GM19099 (cell line): ENCODE results near the gene TSEN54.

Source experiments
- POLR2A ChIP-seq: IDR thresholded peaks from 3 replicates; pipeline ENCODE4 v1.6.1; 2011; ENCODE audit warnings: low read depth; ENCODE audit not compliant: insufficient read length; ENCODE audit errors: extremely low read depth

TSEN54 gene

DNA sequence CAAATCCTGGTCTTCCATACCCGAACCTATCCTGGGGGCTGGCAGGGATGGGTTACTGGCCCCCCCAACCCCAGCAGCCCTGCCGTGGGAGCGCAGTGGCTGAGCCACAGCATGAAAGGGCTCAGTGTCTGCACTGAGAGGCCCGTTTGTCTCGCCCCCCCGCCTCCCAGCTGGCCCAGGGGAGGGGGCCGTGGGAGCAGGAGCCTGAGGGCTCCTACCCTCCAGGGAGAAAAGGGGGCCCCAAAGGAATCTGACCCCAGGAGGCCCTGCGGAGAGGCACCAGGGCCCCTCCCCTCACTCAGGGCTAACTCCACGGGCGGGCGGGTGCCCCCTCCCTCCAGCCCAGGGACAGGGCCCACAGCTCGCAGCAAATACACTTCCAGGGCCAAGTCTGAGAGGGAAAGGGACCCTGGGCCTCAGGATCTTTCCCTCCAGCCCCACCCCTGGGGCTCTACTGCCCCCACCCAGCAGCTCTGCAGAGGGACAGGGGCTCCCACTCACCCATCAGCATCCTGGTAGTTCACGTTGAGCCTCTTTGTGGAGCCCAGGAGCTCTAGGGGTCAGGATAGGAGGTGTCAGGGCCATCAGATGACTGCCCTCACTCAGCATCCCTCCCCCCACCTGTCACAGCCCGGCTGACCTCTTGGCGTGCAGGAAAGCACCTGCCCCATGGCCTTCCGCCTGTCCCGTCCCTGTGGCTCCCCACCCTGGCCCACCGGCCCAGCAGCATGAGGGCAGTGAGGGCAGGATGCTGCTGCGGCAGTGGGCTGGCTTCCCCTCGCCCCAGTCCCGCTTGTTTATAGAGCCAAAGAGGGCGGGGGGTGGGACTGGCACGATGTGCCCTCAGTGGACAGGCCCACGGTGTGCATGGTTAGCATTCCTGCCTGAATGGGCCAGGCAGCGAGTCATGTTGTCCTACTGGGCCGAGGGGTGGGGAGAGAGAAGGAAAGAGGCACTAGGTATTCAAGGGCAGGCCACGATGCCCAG lies 8.3 kb upstream of the TSEN54 start:
- no peak for TF ChIP-seq POLR2A

DNA sequence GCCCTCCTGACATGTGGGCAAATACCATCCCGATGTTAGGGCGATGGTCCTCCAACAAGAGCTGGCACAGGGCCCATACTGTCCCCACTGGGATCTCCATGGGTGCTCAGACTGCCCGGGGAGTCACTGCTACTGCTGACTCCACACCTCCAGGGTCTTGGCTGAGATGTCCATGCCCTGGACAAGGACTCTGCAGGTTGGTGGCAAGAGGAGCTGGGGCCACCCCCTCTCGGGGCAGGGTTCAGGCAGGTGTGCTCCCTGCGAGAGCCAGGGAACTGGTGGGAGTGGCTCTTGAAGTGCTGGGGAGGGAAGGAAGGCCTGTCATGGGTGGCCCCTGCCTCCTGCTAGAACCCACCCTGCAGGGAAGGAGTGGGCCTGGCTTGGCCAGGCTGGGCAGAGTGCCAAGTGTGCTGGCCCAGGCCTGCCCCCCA lies 7.4 kb upstream of the TSEN54 start:
- TF ChIP-seq POLR2A, result no peak

DNA sequence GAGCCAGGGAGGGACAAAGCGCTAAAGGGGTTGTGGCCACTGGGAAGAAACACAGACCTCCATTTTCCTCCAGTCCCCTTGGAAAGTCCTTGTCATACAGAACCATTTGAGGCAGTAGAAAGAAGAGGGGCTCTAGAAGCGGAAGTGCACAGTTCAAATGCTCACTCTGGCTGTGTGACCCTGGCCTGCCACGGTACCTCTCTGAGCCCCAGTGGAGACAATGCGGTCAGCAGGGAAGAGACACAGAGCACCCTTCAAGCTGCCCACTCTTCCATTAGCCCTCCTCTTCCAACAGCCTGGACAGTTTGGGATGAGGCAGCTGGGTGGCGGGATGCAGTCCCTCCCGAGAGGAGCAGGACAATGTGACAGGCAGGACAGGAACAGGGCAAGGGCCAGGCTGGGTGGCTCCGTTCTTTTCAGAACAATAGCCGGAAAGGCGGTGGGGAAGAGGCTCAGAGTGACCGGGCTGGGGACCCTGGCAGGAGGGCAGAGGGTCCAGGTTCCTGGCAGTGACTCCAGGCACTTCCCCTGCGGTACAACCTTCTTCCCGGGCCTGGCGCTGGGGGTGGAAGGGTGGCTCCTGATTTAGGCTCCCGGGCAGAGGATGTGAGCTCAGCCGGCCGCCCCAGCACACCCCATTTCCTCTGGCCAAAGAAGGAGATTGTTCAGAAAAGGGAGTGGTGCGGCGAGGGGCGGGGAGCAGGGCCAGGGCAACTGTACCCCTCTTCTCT lies 6.6 kb upstream of the TSEN54 start:
- TF ChIP-seq POLR2A, result no peak

DNA sequence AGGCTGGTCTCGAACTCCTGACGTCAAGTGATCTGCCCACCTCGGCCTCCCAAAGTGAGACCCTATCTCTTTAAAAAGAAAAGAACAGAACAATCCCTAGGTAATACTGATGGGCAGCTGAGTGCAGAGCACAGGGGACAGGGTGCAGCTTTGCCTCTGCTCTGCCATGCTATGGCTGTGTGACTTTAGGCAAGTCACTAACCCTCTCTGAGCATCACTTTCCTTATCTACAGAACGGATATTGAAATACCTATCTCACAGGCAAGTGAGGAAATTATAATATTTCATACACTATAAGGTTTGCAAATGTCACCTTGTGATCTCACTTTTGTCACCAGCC lies 5.1 kb upstream of the TSEN54 start:
- TF ChIP-seq POLR2A, result no peak

DNA sequence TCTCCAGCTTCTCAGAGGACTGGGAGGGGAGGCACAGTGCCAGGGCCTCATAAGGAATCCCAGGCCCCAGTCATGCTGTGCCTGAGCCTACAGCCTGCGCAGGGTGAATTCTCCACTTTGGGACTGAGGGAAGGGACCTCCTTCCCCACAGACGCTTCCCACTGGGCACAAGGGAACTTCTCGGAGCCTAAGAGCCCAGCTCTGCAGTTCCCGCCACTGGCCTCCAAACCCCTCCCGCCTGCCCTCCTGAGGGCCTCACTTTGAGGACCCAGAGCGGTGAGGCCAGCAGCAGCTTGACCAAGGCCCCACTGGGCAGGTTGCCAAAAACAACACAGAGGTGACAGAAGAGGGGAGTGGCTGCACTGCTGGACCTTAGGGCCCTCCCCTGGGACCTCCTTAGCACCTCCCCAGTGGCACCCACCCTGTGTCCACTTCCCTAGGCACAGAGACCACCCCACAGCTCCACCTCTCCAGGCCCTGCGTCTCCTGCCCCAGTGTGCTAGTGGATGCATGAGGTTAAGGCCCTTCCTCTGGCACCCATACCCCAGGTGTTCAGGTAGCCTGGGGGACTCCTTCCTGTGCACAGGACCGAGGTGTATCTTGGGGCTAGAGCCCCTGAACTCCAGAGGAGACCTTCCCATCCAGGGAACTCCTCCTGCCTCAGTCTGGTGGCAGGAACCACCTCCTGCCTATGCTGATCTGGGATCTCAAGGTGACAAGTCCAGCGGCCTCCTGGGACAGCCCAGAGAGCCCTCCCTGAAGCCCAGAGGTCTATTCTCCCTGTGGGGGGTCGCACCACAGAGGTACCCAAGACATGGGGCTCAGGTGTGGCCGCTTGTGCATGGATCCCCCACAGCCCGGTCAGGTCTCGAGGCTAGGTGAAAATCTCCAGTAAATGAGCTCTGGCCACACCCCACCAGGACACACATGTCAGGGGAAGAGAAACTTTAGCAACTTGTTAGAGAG lies 4.4 kb upstream of the TSEN54 start:
- no peak for TF ChIP-seq POLR2A

DNA sequence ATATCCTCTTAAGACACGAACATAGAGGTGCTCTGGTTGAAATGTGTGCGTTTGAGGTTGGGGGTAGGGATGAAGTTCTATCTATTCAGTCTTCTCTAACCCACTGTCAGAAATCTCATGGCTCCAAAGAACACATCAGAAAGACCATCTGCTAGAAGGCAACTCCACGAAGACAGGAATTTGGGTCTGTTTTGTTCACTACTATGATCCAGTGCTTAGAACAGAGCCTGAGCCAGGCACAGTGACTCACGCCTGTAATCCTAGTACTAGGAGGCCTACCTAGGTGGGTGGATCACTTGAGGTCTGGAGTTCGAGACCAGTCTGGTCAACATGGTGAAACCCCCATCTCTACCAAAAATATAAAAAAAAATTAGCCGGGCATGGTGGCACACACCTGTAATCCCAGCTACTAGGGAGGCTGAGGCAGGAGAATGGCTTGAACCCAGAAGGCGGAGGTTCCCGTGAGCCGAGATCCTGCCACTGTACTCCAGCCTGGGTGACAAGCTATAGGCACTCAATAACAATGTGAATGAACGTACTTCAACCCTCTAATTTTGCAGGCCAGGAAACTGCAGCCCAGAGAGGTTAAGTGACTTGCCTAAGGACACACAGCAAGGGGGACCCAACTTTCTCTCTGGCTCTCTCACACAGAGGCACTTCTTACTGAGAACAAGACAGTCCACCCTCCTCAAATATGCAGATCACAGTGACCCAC lies 3.2 kb upstream of the TSEN54 start:
- TF ChIP-seq POLR2A, result no peak

DNA sequence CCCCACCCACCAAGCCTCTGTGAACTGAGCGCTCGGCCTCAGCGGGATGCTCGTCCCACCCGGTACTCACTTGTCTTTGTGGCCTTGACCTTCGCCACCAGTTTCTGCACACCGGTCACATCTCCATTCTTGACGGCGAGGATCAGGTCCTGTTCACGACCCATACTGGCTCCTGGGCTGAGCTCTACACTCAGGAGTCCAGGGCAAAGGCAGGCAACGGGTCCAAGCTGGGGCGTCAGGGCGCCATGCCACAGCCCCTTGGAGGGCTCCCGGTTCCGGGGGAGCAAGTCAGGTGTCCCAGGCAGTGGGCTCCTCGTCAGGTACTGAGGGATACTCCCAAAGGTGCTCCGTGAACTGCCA lies 2.7 kb upstream of the TSEN54 start:
- no peak for TF ChIP-seq POLR2A

DNA sequence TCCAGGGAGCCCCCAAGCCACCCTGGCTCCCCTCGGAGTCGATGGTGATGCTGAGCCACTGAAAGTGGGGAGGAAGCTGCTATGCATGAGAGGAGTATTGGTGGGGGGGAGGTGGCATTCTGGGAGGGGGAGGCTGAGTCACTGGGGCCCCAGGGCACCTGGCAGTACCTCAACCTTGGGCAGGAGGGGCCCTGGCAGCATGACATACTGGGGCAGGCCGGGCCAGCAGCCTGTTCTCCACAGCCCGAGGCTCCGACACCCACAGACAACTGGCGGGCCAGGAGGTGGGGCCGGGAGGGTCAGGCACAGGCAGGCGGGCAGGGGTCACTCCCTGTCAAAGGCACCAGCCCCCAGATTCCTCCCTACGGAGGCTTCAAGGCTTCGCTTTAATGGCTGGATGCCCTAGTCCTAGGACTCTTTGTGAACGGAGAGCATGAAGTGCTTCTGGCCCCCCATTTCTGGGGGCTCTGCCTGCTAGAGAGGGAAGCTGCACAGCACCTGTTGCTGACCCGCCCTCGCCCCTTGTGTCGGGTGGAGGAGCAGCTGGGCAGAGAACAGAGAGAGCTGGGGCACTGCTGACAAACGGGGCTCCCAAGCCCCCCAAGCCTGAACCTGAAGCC lies 1.9 kb upstream of the TSEN54 start:
- no peak for TF ChIP-seq POLR2A

DNA sequence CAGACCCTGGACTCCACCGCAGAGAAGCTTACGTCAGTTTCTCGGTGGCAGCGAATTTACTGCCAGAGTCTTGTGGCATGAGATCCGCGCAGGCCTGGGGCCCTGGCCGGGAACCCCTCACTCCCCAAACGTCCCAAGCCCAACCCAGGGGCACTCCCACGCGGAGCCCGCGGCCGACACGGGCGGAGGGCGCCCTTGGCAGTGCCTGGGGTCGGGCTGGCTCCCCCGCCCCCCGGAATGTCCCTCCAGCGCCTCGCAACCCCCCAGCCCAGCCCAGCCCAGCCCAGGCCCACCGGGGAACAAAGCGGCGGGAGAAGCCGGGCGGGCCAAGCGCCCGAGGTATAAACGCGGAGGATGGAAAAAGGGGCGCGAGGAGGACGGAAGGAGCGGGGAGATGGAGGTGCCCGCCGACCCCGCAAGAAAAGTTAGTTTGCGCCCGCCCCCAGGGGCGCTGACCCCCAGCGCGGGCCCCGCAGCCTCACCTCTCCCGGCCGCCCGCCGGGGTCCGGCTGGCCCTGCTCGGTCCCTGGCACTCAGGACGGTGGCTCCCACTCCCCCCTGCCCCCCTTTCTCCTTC lies 1.3 kb upstream of the TSEN54 start:
- no peak for TF ChIP-seq POLR2A

DNA sequence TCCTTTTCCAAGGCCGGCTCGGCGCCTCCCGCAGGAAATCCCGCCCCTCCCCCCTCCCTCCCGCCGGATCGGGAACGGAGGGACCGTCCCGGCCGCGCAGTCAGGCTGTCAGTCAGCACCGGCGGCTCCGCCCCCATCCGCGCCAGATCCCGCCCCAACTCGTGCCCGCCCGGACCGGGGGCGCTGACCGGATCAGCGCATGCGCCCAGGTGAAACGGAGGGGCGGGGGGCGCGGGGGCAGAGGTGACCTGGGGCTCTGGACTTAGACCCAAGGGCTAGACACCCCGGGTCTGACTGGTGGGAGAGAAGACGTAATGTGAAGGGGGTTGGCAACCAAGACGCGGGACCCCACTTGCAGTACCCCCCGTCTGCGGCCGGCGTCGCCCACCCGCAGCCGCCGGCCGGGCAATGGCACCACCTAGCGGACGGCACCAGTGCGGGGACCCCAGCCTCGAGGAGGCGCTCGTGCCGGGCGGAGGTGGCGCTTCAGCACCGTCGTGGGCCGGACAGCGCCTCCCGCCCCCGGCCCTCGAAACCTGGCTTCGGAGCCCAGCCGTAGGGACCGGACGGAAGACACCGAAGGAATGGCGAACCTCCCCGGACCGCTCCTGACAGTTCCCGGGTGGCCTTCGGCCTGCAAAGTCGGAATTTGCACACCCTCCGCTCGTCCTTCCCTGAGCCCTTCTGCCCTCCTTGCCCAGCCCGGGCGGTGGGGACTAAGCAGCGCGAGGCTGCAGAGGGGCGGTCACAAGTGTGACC lies 653 bp upstream of the TSEN54 start, which contains the start of gene CASKIN2:
TSS of gene CASKIN2 (minus strand) at position 42 of the 759 bp plus-strand sequence. CDS start 1,733 bp downstream, outside the sequence.
- no peak for TF ChIP-seq POLR2A

DNA sequence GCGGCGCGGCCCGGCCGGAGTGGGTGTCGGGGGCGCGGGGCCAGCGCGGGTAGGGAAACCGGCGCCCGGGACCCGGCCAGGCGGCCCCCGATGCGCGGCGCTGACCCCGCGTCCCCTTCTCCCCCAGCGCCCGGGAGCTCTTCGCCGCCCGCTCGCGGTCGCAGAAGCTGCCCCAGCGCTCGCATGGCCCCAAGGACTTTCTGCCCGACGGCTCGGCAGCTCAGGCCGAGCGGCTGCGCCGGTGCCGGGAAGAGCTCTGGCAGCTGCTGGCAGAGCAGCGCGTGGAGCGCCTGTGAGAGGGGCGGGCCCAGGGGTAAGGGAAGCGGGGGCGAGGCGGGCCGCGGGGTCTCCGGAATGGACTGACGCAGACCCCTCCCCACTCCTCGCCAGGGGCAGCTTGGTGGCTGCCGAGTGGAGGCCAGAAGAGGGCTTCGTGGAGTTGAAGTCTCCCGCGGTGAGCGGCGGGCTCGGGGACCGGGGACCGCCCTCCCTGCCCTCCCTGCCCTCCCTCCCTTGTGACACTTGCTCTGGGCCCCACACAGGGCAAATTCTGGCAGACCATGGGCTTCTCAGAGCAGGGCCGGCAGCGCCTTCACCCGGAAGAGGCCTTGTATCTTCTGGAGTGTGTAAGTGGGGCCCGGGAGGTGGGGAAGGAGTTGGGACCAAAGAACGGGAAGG lies 430 bp downstream of the TSEN54 start:
- no peak for TF ChIP-seq POLR2A

DNA sequence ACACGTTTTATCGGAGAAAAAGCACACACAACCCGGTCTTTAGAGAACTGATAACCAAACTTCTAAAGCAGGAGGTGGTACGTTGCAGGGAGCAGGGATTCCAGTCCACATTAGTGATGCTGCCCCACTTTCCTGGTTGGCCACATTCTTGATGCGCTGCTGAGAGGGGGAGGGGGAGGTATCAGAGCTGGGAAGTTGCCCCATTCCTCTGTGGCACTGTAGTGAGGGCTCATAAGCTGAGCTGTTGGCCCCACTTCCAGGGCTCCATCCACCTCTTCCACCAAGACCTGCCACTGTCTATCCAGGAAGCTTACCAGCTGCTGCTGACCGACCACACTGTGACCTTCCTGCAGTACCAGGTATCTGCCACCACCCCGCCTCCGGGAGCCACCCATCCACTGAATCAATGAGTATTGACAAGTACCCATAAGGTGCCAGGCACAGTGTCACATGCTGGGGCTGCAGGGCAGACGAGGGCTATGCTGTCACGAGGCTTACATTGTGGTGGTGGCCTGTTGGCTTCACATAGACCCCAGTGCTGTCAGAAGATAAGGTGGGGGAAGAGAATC lies 1.1 kb downstream of the TSEN54 start:
- no peak for TF ChIP-seq POLR2A
